Gastroesophageal sphincter (tissue), 3 donors: Measurements from ENCODE around the gene ABCC1.

Experiments used
- POLR2A ChIP-seq, 2 donors: fragments of 450-650 bp; IDR thresholded peaks; one replicate each; pipeline ENCODE4 v1.6.1; 2017; ENCODE audit warnings: antibody characterized with exemption in 2 of 2, mild to moderate bottlenecking in 2 of 2, moderate library complexity in 1 of 2
- POLR2AphosphoS5 ChIP-seq: sonication (generic); formaldehyde crosslinking; IDR thresholded peaks from one replicate; pipeline ENCODE4 v1.6.1; 2017; ENCODE audit warnings: antibody characterized with exemption
- TF ChIP-seq, protein P1 (sequence below), 4 experiments: fragments of 200-600 bp in 2 of 4; fragments of 450-650 bp in 2 of 4; sonication (generic) in 1 of 4; IDR thresholded peaks; one replicate each; pipeline ENCODE4 v1.5.1; 2017 to 2019; ENCODE audit warnings: antibody characterized with exemption in 4 of 4, mild to moderate bottlenecking in 2 of 4, moderate library complexity in 2 of 4

- TF ChIP-seq, protein P1, sequence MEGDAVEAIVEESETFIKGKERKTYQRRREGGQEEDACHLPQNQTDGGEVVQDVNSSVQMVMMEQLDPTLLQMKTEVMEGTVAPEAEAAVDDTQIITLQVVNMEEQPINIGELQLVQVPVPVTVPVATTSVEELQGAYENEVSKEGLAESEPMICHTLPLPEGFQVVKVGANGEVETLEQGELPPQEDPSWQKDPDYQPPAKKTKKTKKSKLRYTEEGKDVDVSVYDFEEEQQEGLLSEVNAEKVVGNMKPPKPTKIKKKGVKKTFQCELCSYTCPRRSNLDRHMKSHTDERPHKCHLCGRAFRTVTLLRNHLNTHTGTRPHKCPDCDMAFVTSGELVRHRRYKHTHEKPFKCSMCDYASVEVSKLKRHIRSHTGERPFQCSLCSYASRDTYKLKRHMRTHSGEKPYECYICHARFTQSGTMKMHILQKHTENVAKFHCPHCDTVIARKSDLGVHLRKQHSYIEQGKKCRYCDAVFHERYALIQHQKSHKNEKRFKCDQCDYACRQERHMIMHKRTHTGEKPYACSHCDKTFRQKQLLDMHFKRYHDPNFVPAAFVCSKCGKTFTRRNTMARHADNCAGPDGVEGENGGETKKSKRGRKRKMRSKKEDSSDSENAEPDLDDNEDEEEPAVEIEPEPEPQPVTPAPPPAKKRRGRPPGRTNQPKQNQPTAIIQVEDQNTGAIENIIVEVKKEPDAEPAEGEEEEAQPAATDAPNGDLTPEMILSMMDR (IDR thresholded peaks at IDR 0.05) = no peak
- no peak for TF ChIP-seq POLR2AphosphoS5
- no peak for TF ChIP-seq POLR2A (IDR thresholded peaks at IDR 0.05)
These were observed 143.7 kb downstream of the ABCC1 start for GRCh38 chr16:16092925-16093627.
